Glomerular visceral epithelial cell (primary cell): ENCODE measurements around the gene FASLG.

ENCODE experiments used
- DNase-seq: peaks from one replicate; pipeline ENCODE4 v3.0.0-alpha.2; 2016; ENCODE audit errors: extremely low spot score

The FASLG gene

DNA sequence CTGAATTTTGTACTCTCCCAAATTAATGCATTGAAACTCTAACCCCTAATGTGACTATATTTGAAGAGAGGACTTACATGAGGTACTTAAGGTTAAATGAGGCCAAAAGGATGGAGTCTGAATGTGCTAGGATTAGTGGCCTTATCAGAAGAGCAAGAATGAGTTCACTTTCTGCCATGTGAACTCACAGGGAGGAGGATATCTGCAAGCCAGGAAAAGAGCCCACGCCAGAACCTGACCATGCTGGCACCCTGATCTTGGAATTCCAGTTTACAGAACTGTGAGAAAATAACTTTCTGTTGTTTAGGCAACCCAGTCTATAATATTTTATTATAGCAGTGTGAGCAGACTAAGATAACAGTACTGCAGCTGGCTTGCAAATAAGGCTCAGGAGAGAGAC, 12.2 kb upstream of the FASLG start:
- no peak for DNase-seq

DNA sequence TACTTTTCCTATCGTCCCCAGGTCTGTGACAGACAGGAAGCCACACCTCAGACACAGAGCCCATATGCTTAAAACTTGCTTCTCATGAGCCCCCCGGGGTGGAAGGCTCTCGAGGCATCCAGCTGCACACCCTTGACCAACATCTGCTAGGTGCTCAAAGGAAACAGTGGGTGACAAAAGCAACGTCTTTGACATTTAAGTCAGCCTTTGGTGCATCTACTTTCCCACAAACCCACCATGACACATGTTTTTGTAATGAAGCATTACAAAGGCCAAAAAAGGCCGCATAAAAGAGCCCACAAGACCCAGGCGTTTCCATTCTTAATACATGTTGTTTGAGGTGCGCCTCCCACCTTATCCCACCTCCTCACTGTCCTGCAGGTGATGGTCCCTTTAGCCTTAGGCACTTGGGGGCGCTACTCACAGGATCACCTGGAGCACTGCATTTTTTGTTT, 11.8 kb upstream of the FASLG start:
- DNase-seq = no peak

DNA sequence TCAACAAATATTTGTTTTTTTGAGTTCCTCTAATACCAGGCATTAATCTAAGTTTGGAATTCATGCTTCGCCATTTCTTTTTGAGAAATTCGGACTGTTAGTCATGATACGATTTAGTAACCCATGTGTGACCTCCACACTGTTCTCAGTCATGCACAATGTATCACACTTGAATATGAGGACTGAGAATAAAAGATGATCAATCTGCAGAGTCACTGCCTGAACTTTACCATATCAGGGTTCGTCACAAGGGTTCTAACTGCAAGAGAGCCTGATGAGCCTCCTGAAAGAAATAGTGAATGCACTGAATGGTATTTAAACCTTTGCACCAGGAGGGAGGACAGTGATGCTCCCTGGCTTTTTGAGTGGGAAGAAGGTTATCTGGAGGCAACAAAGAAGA, 10.9 kb upstream of the FASLG start:
- DNase-seq = no peak

DNA sequence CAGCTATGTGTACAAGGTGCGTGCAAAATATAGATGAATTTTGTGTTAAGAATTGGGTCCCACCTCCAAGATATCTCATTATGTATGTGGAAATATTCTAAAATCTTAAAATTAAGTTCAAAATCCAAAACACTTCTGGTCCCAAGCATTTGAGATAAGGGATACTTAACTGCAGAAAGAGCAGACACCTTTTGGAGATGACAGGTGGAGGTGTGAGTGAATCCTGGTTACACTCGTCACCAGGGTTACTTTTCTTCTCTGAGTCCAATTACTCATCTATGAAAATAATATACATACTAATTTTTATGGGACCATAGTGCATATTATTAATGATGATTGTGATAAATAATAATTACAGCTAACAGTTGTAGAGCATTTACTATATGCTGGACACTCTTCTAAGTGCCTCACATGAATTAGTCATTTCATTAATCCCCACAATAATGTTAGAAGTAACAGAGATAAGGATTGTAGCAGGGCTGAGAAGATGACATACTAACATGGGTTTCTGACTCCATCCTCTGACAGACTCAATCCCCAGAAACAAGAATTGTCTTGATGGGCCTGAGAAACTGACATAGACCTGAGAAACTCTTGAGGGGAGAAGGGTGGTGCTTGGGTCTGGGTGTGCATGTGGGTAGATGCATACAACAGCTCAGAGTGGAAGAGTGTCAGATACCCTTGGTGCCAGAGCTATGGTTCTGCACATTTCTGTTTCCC, 8.3 kb upstream of the FASLG start:
- DNase-seq = no peak

DNA sequence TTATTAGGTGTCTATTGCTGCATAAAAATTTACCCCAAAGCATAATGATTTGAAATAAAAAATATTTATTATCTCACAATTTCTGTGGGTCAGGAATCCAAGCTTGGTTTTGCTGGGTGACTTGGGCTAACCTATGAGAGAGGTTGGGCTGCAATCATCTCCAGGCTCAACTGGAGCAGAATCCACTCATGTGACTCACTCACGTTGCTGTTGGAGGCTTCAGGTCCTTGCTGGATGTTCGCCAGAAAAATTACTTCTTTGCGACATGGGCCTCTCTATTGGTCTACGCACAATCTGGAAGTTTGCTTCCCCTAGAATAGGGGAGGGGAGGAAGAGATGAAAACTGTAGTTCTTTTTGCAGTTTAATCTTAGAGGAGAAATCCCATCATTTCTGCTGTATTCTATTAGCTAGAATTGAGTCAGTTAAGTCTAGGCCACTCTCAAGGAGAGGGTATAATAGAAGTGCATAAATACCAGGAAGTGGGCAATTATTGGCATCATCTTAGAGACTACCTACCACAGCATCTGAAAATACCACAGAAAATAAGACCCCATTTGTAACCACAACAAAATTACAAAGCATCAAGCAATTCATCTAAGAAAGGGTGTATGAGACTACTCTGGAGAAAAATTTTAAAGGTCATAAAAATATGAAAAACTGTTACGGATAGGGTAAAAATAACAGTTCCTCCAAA, 5.7 kb upstream of the FASLG start:
- DNase-seq = peak; percentile 31

DNA sequence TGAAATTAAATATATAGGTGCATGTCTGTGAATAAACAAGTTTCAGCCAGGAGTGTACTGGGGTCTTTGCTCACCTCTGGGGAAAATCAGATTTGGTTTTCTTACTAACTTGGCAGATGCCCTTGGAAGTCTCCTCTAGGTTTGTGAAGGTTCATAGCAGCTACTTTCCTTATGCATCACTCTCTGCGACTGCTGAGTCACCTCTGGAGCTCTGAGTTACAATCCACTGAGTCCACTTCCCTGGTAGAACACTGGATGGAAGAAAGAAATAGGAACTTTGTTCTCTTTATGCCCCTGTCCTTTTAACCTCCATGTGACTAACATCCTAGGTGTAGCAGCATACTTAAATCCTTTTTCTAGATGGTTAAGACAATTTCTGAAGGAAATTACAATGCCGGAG, 4.4 kb upstream of the FASLG start:
- peak; percentile 51 for DNase-seq

DNA sequence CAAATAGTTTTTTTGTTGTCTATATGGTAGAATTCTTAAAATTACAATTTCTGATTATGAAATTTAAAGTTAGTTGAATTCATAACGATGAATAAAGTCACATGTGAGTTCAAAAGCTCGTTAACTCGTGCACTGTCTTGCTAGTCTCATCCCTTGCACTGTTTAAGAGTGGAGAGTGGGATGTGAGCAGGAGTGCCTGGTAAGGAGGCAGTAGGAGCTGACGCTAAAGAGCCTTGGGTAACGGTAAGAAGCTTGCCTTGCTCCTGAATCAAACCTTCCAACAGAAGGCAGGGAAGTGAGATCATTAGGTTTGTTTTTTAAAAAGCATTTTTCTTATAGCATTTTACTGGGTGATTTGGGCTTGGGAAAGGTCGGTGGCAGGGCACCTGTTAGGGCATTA, 2.3 kb upstream of the FASLG start:
- DNase-seq = no peak

DNA sequence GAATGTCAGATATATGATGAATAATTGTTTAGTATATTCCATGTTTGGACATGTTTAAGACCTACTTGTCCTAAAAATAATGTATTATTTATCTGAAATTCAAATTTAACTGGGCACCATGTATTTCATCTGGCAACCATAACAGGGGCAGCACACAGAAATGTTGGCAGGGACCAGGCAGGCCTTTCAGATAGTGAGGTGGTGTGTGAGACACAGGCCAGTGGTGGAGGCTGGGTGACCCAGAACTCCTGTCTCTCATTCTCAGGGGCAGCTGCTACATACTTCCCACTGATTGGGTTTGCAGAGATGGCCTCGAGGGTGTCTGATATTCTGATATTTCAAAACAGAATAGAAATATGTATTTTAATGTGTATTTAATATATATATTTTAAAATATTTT, 1.3 kb upstream of the FASLG start:
- DNase-seq = no peak

DNA sequence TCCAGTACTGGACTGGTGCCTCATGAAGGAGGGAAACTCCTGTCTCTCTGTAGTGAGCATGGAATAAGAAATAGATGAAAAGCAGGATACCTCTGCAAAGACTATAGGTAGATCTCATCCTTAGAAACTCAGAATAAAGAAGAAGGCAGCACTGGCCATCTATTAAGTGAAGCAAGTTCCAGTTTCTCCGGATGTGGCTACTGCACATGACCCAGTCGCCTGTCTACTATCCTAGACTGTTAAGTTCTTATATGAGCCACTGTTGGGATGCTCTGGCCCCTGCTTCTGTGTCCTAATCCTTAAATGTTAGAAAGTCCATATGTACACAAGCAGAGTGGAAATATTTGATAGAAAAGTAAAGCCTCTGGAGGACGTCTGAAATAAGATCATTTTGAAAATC, 2.2 kb downstream of the FASLG start:
- DNase-seq = no peak

DNA sequence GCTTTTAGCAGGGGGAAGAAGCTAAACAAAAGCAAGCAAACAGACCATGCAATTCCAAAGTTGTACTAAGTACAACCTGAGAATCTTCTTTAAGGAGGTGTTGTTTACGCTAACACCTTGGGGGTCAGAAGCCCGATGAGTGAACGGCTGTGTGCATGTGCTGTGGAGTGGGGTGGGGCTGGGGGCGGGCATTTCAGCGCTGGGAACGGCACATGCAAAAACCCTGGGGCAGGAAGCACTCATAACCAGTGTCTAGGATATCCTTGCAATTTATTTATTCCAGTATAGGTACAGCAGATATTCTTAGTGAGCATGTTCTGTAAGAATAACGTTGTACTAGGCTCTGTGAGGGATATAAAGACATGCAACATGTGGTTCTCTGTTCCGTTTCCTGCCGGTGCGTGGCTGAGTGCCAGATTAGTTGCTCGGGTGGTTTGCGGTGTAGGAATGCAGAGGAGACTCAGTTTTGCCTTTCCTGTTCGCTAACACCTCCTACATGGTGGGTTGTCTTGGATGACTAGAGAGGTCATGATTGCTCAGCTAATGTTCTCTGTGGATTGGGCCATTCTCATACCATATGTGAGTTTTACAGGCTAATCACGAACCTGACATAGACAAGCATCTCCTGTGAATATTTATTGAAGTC, 3.7 kb downstream of the FASLG start:
- DNase-seq = peak; percentile 94

DNA sequence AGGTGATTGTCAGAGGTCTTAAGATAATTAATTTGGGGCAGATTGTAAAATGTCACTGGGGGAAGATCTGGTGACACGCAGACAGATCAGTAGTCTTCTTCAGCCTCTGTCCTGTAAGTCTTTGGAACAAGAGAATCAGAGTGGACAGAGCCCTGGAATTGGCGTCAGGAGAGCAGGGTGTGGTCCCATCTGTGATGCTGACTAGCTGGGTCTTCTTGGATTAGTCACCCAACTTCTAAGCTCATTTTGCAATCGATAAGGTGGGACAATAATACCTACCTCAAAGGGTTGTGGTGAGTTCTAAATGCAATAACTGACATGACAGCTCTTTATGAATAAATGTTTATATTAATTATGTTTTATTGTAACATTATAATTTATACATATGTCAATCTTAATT, 4.8 kb downstream of the FASLG start:
- no peak for DNase-seq

DNA sequence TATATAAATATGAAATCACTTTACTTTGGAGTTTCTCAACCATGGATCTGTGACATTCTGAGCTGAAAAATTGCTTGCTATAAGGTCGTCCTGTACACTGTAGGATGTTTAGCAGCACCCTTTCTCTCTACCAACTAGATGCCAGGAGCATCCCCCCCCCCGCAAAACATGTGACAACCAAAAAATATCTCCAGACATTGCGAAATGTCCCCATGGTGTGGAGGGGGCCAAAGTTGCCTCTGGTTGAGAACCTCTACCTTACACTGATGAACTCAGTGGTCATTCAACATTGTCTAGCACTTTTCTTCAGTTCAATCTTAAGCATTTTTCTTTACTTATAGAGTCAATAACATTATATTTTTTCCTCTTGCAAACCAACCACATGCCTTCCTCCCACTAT, 9.2 kb downstream of the FASLG start:
- no peak for DNase-seq

DNA sequence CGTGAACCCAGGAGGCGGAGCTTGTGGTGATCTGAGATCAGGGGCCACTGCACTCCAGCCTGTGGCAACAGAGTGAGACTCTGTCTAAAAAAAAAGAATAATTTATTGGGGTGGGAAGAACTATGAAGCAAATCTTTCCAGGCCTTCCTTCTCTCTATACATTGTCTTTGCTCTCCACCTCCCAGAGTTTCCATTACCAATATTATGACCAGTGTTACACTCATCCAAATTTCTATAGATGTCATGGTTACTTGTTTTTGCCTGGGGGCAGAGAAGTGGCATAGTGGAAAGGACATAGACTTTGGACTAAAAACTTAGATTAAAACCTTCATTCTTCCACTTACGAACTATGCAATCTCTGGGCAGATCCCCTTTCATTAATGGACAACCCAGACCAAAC, 10.1 kb downstream of the FASLG start:
- DNase-seq = no peak

DNA sequence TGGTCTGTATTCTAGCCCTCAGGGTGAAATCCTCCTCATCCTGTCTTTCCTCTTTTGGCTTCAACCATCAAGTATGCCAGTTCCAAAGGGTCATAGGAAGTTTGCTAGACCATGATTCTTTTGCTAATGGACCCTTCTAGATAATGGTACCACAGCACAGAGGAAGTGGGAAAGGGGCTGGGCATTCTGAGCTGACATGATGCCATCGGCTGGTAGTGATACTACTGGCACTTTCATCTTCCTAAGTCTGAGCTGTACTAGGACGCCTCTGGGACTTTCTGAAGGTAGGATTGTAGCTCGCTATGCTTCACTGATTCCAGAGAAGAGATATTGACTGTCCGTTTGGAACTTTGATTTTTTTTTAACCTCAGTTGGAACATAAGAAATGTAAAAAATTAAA, 11.4 kb downstream of the FASLG start:
- DNase-seq = no peak

DNA sequence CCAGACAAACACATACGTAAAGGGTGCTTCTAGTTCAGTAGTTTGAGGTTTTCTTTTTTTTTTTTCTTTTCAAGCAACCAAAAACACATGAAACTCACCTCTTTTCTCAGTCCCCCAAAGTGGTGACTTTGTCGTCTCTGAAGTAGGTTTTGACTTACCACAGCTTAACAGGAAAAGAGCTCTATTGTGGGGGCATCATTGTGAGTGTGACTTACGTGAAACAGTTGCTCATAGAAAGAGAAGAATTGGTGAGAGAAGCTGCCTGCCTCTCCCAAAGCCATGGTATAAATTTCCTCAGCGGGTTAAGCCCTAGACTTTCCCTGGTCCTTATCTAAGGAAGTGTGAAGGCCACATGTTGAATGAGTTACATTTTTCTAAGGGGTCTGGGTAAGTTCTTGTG, 11.9 kb downstream of the FASLG start:
- no peak for DNase-seq

DNA sequence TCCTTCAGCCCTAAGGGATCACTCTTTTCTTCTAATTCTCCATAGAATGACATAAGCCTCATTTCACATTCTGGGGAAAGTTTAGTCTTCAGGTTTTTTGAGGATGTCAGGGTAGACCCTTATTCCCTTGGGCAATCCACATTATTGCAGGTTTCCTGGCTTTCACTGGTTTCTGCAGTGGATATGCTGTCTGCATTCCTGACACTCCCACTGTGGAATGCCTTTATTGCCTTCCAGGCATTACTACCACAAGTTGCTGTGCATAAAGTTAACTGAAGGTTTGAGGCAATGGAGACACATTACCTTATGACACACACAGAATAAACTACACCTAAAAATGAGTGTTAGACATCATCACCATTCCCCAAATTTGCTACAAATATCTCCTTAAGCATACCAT, 12.7 kb downstream of the FASLG start:
- DNase-seq = no peak

DNA sequence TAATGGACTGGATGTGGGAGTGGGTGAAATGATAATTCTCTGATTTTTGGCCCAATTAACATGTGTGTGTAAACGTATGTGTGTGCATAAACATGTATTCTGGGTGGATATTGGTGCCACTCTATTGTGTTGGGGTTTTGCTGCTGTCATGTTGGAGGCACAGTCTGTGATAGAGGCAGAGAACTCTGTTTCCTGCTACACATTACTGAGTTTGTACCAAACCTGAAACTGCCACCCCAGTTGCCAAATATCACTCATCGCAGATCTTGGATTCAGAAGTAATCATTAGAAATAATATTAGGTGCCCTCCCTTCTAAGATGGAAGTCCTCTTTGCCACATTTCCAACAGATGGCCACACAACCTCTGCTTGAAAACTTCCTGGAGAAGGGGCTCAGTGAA, 13.8 kb downstream of the FASLG start:
- no peak for DNase-seq

DNA sequence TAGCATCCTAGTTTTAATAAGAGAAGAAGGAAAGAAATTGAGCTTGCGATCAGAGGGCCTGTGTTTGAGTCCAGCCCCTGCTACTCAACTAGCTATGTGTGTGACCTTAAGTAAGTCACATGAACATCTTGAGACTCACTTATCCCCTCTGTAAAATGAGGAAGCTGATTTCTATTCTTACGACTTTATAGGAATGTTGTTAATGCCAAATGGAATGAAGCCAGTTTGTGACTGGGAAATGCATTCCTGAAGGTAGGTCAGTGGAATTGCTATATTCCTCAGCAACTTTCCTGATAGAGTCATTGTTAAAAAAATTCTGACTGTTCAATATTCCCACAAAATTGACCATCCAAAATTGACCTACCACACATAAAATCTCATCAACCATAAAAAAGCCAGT, 14.9 kb downstream of the FASLG start:
- no peak for DNase-seq

DNA sequence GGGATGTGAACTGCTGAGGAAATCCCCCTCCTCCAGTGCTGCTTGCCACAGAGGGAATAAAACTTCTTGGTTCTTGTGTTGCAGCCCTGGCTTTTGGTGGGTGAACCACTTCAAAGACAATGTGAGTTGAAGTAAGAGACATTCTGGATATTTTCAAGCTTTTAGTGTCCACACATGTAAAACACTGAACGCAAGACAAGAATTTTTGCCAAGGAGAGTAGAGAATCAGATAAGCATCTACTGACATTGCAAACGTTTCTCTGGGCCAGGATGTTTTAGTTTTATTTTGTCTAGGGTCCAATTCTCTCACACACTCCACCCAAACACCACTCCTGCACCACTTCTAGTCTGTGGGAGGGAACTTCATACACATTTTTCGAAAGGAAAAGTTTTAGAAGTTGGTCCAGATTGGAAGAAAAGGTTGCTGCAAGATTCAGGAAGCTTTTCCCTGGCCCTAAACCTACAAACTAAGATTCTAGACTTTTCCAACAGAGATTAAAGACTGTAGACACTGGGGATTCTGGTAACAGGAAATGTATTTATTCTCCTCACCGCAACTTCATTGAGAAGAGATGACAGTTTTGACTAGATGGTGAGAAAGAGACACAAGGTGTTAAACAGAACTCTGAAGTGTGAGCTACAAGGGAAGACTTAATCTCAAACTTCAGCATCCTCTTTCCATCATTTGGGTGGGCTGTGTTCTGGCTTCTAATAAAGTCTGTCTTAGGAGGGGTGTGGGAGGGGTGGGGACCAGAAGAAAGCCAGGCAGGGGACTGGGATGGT, 16.1 kb downstream of the FASLG start:
- DNase-seq = no peak

DNA sequence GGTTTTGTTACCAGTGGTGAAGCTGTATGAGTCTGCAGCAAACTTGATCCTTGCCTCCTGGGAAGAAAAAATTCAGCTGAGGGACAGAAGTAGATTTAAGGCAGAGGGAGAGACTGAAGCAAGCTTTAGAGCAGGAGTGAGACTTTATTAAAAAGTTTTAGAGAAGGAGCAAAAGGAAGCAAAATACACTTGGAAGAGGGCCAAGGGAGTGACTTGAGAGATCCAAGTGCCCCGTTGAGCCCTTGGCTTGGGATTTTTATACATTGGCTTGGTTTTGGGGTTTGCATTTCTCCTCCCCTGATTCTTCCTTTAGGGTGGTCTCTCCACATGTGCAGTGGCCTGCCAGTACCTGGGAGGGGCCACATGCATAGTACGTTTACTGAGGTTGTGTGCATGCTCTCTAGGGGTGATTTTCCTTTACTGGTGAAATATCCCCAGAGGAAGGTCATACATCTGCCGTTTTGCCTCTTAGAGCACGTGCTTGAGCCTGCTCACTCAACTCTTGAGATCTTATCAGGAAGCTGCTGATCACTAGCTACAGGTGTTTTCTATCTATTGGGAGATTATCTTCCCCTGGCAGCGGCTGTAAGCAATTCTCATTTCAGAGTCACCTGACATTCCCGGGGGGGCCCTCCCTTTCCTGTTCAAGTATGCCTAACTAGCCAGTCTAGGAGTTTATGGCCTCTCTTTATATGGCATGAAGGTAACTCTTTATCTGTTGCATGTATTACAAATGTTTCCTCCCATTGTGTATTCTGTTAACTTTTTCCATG, 20.3 kb downstream of the FASLG start:
- no peak for DNase-seq

DNA sequence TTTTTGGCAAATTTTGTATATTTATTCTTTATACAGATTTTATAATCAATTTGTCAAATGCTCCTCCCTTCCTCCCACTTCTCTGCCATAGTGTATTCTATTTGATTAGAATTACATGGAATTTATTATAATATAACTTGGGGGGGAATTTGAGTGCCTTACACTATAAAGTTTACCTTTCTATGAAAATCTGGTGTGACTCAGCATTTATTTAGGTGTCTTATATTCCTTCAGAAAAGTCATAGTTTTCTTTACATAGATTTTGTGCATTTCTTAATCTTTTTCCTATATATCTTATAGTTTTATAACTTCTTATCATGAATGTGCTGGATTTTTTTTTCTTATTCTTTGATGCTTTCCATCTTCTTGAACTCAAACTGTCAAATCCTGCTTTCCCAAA, 21.3 kb downstream of the FASLG start:
- DNase-seq = no peak
